HCT116 (cell line): Measurements from ENCODE around the gene CPNE8. TPM values are rescaled to one million over a fixed set of nuclear protein-coding genes. Genes with fewer than 3 reads are reported as not detected.

Experiments
- ATAC-seq: fragments of 200-7000 bp; cut with Tn5 transposase; 2 replicates; pipeline ENCODE4 v1.9.1; 2020; ENCODE audit warnings: mild to moderate bottlenecking, moderate library complexity
- BruUV-seq: library from RNA; stranded (reverse); fragments of 400-500 nt; replicated peaks from 2 replicates; lab custom pipeline; 2021; lab: Mats Ljungman, UMichigan
- CTCF ChIA-PET: fragments of 300-600 bp; sonication (Branson Sonifier 250); formaldehyde crosslinking; loops from one replicate; lab custom pipeline; 2021; ENCODE audit warnings: antibody characterized with exemption; lab: Charles Lee
- POLR2A ChIA-PET: fragments of 300-600, 350-600 bp; sonication (Branson Sonifier 250); formaldehyde crosslinking; loops from one replicate; lab custom pipeline; 2021; ENCODE audit warnings: antibody characterized with exemption; lab: Charles Lee
- RAD21 ChIA-PET, 2 experiments: fragments of 300-600 bp; sonication (Branson Sonifier 250); formaldehyde crosslinking; loops; one replicate each; lab custom pipeline; 2023; ENCODE audit warnings: low total read pairs in 2 of 2; ENCODE audit not compliant: uncharacterized antibody in 2 of 2, unreplicated experiment in 2 of 2, low non-redundant PET in 1 of 2; lab: Charles Lee
- DNase-seq: peaks from one replicate; pipeline ENCODE4 v3.0.0-alpha.2; 2010; ENCODE audit warnings: low read depth, low spot score
- H2AFZ ChIP-seq: fragments of 200-600 bp; shearing (Covaris generic), sonication (generic); 2 replicates; pipeline ENCODE4 v1.6.1; 2017; ENCODE audit warnings: low read depth, mixed run types, mixed read lengths, antibody characterized with exemption, low read length; ENCODE audit not compliant: poor library complexity, severe bottlenecking
- H3K27ac ChIP-seq: 2 replicates; pipeline ENCODE4 v1.5.1; 2012; ENCODE audit warnings: low read depth, low read length
- H3K27me3 ChIP-seq: fragments of 200-600 bp; sonication (generic); 2 replicates; pipeline ENCODE4 v1.6.1; 2016; ENCODE audit warnings: mixed run types, low read length, mixed read lengths; ENCODE audit not compliant: insufficient read depth
- H3K36me3 ChIP-seq, 2 experiments: fragments of 200-500 bp in 1 of 2; fragments of 200-600 bp in 1 of 2; sonication (Bioruptor generic) in 1 of 2; sonication (generic) in 1 of 2; 2 replicates each; pipeline versions ENCODE4 v1.5.1 to v1.6.1; 2014 to 2016; ENCODE audit warnings: low read length in 2 of 2, inconsistent platforms in 1 of 2, mixed read lengths in 1 of 2, mixed run types in 1 of 2; ENCODE audit not compliant: insufficient read depth in 2 of 2, control insufficient read depth in 1 of 2
- H3K4me1 ChIP-seq, 2 experiments: fragments of 200-600 bp in 1 of 2; sonication (generic) in 1 of 2; 2 replicates each; pipeline versions ENCODE4 v1.5.1 to v1.6.1; 2012 to 2017; ENCODE audit warnings: low read length in 2 of 2, inconsistent platforms in 1 of 2, mild to moderate bottlenecking in 1 of 2, mixed read lengths in 1 of 2, mixed run types in 1 of 2, moderate library complexity in 1 of 2; ENCODE audit not compliant: insufficient read depth in 2 of 2, control insufficient read depth in 1 of 2
- H3K4me2 ChIP-seq: fragments of 200-600 bp; sonication (generic); 2 replicates; pipeline ENCODE4 v1.6.1; 2017; ENCODE audit warnings: mixed run types, low read length, mixed read lengths
- H3K4me3 ChIP-seq, 2 experiments: fragments of 200-600 bp in 1 of 2; sonication (generic) in 1 of 2; replicated peaks in 1 of 2; 2 replicates each; pipeline ENCODE4 v1.5.1; 2011 to 2016; ENCODE audit warnings: low read length in 2 of 2, control low read depth in 1 of 2, low read depth in 1 of 2, mild to moderate bottlenecking in 1 of 2, mixed read lengths in 1 of 2, mixed run types in 1 of 2
- H3K79me2 ChIP-seq: fragments of 200-600 bp; sonication (generic); 2 replicates; pipeline ENCODE4 v1.6.1; 2017; ENCODE audit warnings: mild to moderate bottlenecking, mixed run types, low read length, moderate library complexity, mixed read lengths; ENCODE audit not compliant: insufficient read depth
- H3K9ac ChIP-seq: fragments of 200-600 bp; sonication (generic); 2 replicates; pipeline ENCODE4 v1.6.1; 2016; ENCODE audit warnings: low read length, mixed read lengths
- H3K9me2 ChIP-seq: fragments of 200-600 bp; sonication (generic), shearing (Covaris generic); 2 replicates; pipeline ENCODE4 v1.6.1; 2017; ENCODE audit warnings: mixed run types, mild to moderate bottlenecking, moderate library complexity; ENCODE audit not compliant: insufficient read depth
- H3K9me3 ChIP-seq, 2 experiments: fragments of 200-500 bp in 1 of 2; fragments of 200-600 bp in 1 of 2; sonication (Bioruptor generic) in 1 of 2; sonication (generic) in 1 of 2; 2 replicates each; pipeline ENCODE4 v1.6.1; 2014 to 2017; ENCODE audit warnings: low read length in 2 of 2, mixed read lengths in 2 of 2, inconsistent platforms in 1 of 2, low read depth in 1 of 2, mild to moderate bottlenecking in 1 of 2, mixed run types in 1 of 2, moderate library complexity in 1 of 2; ENCODE audit not compliant: control insufficient read depth in 1 of 2, insufficient read depth in 1 of 2
- H4K20me1 ChIP-seq: fragments of 200-600 bp; sonication (generic), shearing (Covaris generic); 2 replicates; pipeline ENCODE4 v1.6.1; 2017; ENCODE audit warnings: mixed run types, mild to moderate bottlenecking, moderate library complexity; ENCODE audit not compliant: insufficient read depth
- CBX3 ChIP-seq: IDR thresholded peaks from 2 replicates; pipeline ENCODE4 v1.6.1; 2012; ENCODE audit warnings: low read depth
- EGR1 ChIP-seq: IDR thresholded peaks from 2 replicates; pipeline ENCODE4 v1.6.1; 2012; ENCODE audit warnings: low read depth
- ELF1 ChIP-seq: IDR thresholded peaks from 2 replicates; pipeline ENCODE4 v1.6.1; 2012; ENCODE audit warnings: low read depth, borderline replicate concordance
- EZH2 ChIP-seq: fragments of 200-600 bp; sonication (generic); IDR thresholded peaks from 2 replicates; pipeline ENCODE4 v1.6.1; 2017; ENCODE audit warnings: antibody characterized with exemption, mixed run types
- FOSL1 ChIP-seq: IDR thresholded peaks from 2 replicates; pipeline ENCODE4 v1.6.1; 2012; ENCODE audit warnings: low read depth
- POLR2A ChIP-seq: IDR thresholded peaks from 2 replicates; pipeline ENCODE4 v1.7.0; 2011; ENCODE audit warnings: borderline replicate concordance; ENCODE audit not compliant: insufficient read depth, insufficient read length; ENCODE audit errors: extremely low read depth
- POLR2AphosphoS5 ChIP-seq: IDR thresholded peaks from 2 replicates; pipeline ENCODE4 v1.6.1; 2011; ENCODE audit warnings: mild to moderate bottlenecking, low read depth, low read length, moderate library complexity
- SIN3A ChIP-seq: IDR thresholded peaks from 2 replicates; pipeline ENCODE4 v1.6.1; 2012; ENCODE audit warnings: low read depth
- SP1 ChIP-seq: IDR thresholded peaks from 2 replicates; pipeline ENCODE4 v1.6.1; 2012; ENCODE audit warnings: low read depth
- SRF ChIP-seq: IDR thresholded peaks from 2 replicates; pipeline ENCODE4 v1.6.1; 2012; ENCODE audit warnings: low read depth
- ZFX ChIP-seq: fragments of 450-650 bp; IDR thresholded peaks from 2 replicates; pipeline ENCODE4 v1.6.1; 2017
- intact Hi-C: fragments of 100-400 bp; cut with micrococcal nuclease; formaldehyde crosslinking; loops from 2 replicates; pipeline ENCODE4 v1.10.0; 2022
- total RNA-seq: library from RNA; stranded (reverse); gene quantifications from one replicate; pipeline ENCODE4 v1.2.1, GENCODE V29; 2021; ENCODE audit not compliant: unreplicated experiment
- TF ChIP-seq, protein P1 (sequence below): IDR thresholded peaks from 2 replicates; pipeline ENCODE4 v1.6.1; 2012; ENCODE audit warnings: low read depth
- TF ChIP-seq, protein P2 (sequence below): IDR thresholded peaks from 2 replicates; pipeline ENCODE4 v1.6.1; 2012

CPNE8 gene
- total RNA-seq, 1 experiment from 2014 or later, result 14.2 TPM

- TF ChIP-seq FOSL1 (no peak), ZFX (no peak)
Observed at GRCh38 chr12:38662829-38663228, 242.6 kb downstream of the CPNE8 start (continued).

DNA sequence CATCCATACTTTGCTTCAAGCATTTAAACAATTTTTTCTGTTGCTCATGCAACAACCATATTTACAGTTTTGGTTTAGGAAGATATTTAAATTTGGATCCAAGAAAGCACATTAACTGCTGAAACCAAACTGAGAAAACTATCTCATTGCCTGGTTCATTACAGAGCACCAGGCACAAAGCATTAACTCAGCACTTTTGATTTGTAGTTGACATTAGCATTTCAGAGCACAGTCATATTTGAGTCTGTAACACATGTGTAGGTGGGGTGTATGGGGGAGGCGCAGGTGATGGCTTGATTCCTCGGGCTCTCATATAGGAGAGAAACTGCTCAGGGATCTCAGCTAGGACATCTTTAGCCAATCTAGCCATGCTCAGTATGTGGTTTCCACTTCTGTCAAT lies 251.7 kb downstream of the CPNE8 start:
- H3K9me2 ChIP-seq, result no peaks in the 10 kb centered on the region
- TF ChIP-seq SRF, result no peak
- no peak for TF ChIP-seq SP1
- no peak for TF ChIP-seq FOSL1
- TF ChIP-seq CBX3, result no peak
- TF ChIP-seq, all 23 proteins: peak for 0
- H2AFZ ChIP-seq, result no peak overlapping the region
- DNase-seq (no peak), ATAC-seq (no peak)
- no TSS peak for BruUV-seq
- ChIA-PET CTCF (no interaction called here), POLR2A (no interaction called here), RAD21 (no interaction called here)
- no peak overlapping the region for H3K4me2 ChIP-seq
- H3K9ac ChIP-seq, result no peak overlapping the region
- H3K79me2 ChIP-seq, result no peaks in the 10 kb centered on the region
- H3K27ac ChIP-seq, result no peak overlapping the region
- intact Hi-C loops, result no loop called here
- H3K9me3 ChIP-seq, result no peaks in the 10 kb centered on the region
- H3K36me3 ChIP-seq, result no peaks in the 10 kb centered on the region
- no peak overlapping the region for H3K4me3 ChIP-seq
- H3K4me1 ChIP-seq, result no peaks in the 10 kb centered on the region
- no peaks in the 10 kb centered on the region; the same call in 1 of the 2 replicates for H4K20me1 ChIP-seq
- no peaks in the 10 kb centered on the region for H3K27me3 ChIP-seq

- no TSS peak for BruUV-seq
- ChIA-PET RAD21 (no interaction called here), CTCF (no interaction called here)
- Histone ChIP-seq H3K27me3 (no peaks in the 10 kb centered on the region), H3K36me3 (no peaks in the 10 kb centered on the region), H3K79me2 (no peaks in the 10 kb centered on the region), H3K4me1 (no peaks in the 10 kb centered on the region), H3K4me3 (no peak overlapping the region), H3K4me2 (no peak overlapping the region), H2AFZ (no peak overlapping the region)
- intact Hi-C loops, result no loop called here
- no peak for DNase-seq
- TF ChIP-seq FOSL1 (no peak), ZFX (no peak), SIN3A (no peak), ELF1 (no peak), POLR2AphosphoS5 (no peak), SP1 (no peak), EZH2 (no peak), EGR1 (no peak), POLR2A (no peak)
- TF ChIP-seq, protein P1, sequence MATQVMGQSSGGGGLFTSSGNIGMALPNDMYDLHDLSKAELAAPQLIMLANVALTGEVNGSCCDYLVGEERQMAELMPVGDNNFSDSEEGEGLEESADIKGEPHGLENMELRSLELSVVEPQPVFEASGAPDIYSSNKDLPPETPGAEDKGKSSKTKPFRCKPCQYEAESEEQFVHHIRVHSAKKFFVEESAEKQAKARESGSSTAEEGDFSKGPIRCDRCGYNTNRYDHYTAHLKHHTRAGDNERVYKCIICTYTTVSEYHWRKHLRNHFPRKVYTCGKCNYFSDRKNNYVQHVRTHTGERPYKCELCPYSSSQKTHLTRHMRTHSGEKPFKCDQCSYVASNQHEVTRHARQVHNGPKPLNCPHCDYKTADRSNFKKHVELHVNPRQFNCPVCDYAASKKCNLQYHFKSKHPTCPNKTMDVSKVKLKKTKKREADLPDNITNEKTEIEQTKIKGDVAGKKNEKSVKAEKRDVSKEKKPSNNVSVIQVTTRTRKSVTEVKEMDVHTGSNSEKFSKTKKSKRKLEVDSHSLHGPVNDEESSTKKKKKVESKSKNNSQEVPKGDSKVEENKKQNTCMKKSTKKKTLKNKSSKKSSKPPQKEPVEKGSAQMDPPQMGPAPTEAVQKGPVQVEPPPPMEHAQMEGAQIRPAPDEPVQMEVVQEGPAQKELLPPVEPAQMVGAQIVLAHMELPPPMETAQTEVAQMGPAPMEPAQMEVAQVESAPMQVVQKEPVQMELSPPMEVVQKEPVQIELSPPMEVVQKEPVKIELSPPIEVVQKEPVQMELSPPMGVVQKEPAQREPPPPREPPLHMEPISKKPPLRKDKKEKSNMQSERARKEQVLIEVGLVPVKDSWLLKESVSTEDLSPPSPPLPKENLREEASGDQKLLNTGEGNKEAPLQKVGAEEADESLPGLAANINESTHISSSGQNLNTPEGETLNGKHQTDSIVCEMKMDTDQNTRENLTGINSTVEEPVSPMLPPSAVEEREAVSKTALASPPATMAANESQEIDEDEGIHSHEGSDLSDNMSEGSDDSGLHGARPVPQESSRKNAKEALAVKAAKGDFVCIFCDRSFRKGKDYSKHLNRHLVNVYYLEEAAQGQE, result no peak
- TF ChIP-seq, protein P2, sequence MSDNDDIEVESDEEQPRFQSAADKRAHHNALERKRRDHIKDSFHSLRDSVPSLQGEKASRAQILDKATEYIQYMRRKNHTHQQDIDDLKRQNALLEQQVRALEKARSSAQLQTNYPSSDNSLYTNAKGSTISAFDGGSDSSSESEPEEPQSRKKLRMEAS, result no peak
- TF ChIP-seq, all 23 proteins: peak for 0
- POLR2A ChIA-PET, result no interaction called here
- Histone ChIP-seq H3K27ac (no peak overlapping the region), H3K9me2 (no peaks in the 10 kb centered on the region), H4K20me1 (no peaks in the 10 kb centered on the region), H3K9ac (no peak overlapping the region), H3K9me3 (no peaks in the 10 kb centered on the region)
- no peak for ATAC-seq
Observed at GRCh38 chr12:38648813-38649212, 256.6 kb downstream of the CPNE8 start.
